ENCODE results near the gene NAT10. TPM values are rescaled to one million over a fixed set of nuclear protein-coding genes. Genes with fewer than 3 reads are reported as not detected.

The NAT10 gene
- total RNA-seq, 4 donors from 2014 or later: 17.7 to 33.6 (median 24.3) TPM

GRCh38 chr11:34134765-34135164 lies 29.3 kb downstream of the NAT10 start:
- TF ChIP-seq CTCF (IDR thresholded peaks at IDR 0.05; ENCODE audit: low read depth): no peak

DNA sequence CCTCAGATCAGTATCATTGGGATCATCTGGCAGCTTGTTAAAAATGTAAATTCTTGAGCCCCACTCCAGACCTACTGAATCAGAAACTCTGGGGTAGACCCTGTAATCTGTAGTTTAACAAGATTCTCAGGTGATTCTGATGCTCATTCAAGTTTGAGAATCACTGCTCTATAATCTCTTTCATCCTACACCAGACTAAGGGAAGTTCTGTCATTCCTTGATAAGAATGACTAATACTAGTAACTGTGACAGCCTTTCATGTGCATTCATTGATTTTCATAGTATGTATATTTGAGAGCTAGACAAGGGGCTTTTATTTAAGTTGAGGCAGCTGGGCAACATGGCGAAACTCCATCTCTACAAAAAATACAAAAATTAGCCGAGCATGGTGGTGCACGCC lies 30.0 kb downstream of the NAT10 start:
- no peak for TF ChIP-seq CTCF (IDR thresholded peaks at IDR 0.05; ENCODE audit: low read depth)

- TF ChIP-seq CTCF (IDR thresholded peaks at IDR 0.05; ENCODE audit: low read depth): no peak
Observed at GRCh38 chr11:34136420-34136819, 31.0 kb downstream of the NAT10 start.

DNA sequence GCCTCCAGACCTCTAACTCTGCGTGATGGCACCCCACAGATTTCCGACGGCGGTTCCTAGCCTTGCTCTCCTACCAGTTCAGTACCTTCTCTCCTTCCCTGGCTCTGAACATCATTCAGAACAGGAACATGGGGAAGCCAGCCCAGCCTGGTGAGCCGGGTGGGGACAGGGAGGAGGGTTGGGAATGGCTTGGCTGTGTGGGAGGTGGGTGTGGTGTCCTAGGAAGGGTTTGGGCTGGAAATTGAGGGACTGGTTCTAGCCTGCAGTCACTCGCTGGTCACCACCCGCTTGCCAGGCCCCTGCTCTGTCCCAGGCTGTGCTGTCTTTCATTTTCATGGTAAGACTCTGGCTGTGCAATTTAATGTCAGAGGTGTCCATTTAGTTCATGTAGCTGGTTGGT lies 33.9 kb downstream of the NAT10 start:
- no peak for TF ChIP-seq CTCF (IDR thresholded peaks at IDR 0.05; ENCODE audit: low read depth)

DNA sequence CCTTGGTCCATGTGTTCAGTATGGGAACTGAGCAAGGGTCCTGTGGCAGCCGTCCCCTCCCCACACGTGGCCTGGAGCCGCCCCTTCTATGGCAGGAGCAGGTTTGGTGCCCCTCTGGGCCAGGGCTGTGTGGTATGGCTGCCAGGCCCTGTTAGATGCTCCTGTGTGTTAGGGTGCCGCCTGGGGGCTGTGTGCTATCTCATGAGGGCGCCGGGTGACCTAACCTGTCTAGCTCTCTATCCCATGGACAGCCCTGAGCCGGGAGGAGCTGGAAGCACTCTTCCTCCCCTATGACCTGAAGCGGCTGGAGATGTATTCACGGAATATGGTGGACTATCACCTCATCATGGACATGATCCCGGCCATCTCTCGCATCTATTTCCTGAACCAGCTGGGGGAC lies 34.7 kb downstream of the NAT10 start:
- no peak for TF ChIP-seq CTCF (IDR thresholded peaks at IDR 0.05; ENCODE audit: low read depth)

GRCh38 chr11:34143048-34143447 lies 37.6 kb downstream of the NAT10 start:
- TF ChIP-seq CTCF (IDR thresholded peaks at IDR 0.05; ENCODE audit: low read depth): no peak

DNA sequence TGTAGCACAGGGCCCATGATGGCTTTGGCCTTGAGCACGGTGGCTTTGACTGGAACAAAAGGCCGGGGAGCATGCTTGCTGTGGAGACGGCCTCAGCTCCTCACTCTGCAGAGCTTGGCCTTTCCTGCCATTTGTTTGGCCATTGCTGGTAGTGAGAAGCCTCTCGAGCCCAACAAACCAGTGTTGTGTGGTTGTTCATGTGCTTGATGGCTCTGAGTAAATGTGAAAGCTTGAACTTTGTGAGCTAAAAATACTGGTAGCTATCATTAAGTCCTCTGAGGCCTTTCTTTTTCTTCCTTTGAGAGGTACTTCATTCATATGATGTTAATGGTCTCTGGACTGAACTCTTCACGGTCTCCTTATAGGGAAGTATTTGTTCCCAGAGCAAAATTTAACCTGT lies 39.6 kb downstream of the NAT10 start:
- no peak for TF ChIP-seq CTCF (IDR thresholded peaks at IDR 0.05; ENCODE audit: low read depth)
